ENCODE results near the gene SLC10A1. TPM values are rescaled to one million over a fixed set of nuclear protein-coding genes. Genes with fewer than 3 reads are reported as not detected.

Gene SLC10A1
- total RNA-seq, 1 experiment from 2014 or later: not detected

- H3K27ac ChIP-seq (ENCODE audit: low read depth, low read length, poor library complexity, severe bottlenecking): no peak overlapping the region
- no peaks in the 10 kb centered on the region for H3K36me3 ChIP-seq (ENCODE audit: insufficient read depth, low read length, poor library complexity, severe bottlenecking)
- no TSS peak for BruUV-seq (replicated peaks)
- POLR2A ChIA-PET (ENCODE audit: low non-redundant PET): no interaction called here
- DNase-seq (ENCODE audit: low spot score): no peak
- CTCF ChIA-PET: no interaction called here
- no peaks in the 10 kb centered on the region for H3K4me1 ChIP-seq (ENCODE audit: insufficient read depth, low read length, poor library complexity, severe bottlenecking)
- intact Hi-C loops (cut with micrococcal nuclease; ENCODE audit: unreplicated experiment): no loop called here
- H3K4me3 ChIP-seq (ENCODE audit: low read depth, low read length, poor library complexity, severe bottlenecking): no peak overlapping the region
- peaks cover 7% of the 10 kb centered on the region for H3K27me3 ChIP-seq (replicated peaks; ENCODE audit: insufficient read depth, low read depth, low read length, poor library complexity)
- no peaks in the 10 kb centered on the region for H3K9me3 ChIP-seq (ENCODE audit: low read depth, low read length, poor library complexity, severe bottlenecking)
- no peak for TF ChIP-seq EZH2 (IDR thresholded peaks at IDR 0.05; ENCODE audit: borderline replicate concordance, low read depth, low read length, poor library complexity, severe bottlenecking)
- TF ChIP-seq CTCF (conservative IDR thresholded peaks at IDR 0.05; ENCODE audit: low read depth, low read length): no peak
Observed at GRCh38 chr14:69808919-69809808, 12.1 kb upstream of the SLC10A1 start.

DNA sequence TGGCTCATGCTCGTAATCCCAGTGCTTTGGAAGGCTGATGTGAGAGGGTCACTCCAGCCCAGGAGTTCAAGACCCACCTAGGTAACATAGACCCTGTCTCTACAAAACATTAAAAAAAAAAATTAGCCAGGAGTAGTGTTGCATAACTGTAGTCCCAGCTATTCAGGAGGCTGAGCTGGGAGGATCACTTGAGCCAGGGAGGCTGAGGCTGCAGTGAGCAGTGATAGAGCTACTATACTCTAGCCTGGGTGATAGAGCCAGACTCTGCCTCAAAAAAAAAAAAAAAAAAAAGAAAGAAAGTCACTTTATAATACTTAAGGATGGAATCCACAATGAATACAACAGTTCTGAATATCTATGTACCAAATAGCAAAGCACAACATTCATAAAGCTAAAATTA, 10.2 kb upstream of the SLC10A1 start:
- no peak overlapping the region for H3K4me3 ChIP-seq (ENCODE audit: low read depth, low read length, poor library complexity, severe bottlenecking)
- no peaks in the 10 kb centered on the region for H3K9me3 ChIP-seq (ENCODE audit: low read depth, low read length, poor library complexity, severe bottlenecking)
- no TSS peak for BruUV-seq (replicated peaks)
- H3K4me1 ChIP-seq (ENCODE audit: insufficient read depth, low read length, poor library complexity, severe bottlenecking): no peaks in the 10 kb centered on the region
- POLR2A ChIA-PET (ENCODE audit: low non-redundant PET): no interaction called here
- intact Hi-C loops (cut with micrococcal nuclease; ENCODE audit: unreplicated experiment): no loop called here
- DNase-seq (ENCODE audit: low spot score): no peak
- CTCF ChIA-PET: interaction anchor here (0.7 kb wide), 1 partner anchor 224 kb away, joined by 5 read pairs; no protein-coding TSS in a partner anchor
- no peaks in the 10 kb centered on the region for H3K36me3 ChIP-seq (ENCODE audit: insufficient read depth, low read length, poor library complexity, severe bottlenecking)
- no peak overlapping the region for H3K27ac ChIP-seq (ENCODE audit: low read depth, low read length, poor library complexity, severe bottlenecking)
- no peak for TF ChIP-seq CTCF (conservative IDR thresholded peaks at IDR 0.05; ENCODE audit: low read depth, low read length)
- peaks cover 4% of the 10 kb centered on the region for H3K27me3 ChIP-seq (replicated peaks; ENCODE audit: insufficient read depth, low read depth, low read length, poor library complexity)

- ChIA-PET CTCF (no interaction called here), POLR2A (ENCODE audit: low non-redundant PET) (no interaction called here)
- H3K4me1 ChIP-seq (ENCODE audit: insufficient read depth, low read length, poor library complexity, severe bottlenecking): no peaks in the 10 kb centered on the region
- H3K27me3 ChIP-seq (replicated peaks; ENCODE audit: insufficient read depth, low read depth, low read length, poor library complexity): peaks cover 4% of the 10 kb centered on the region
- H3K4me3 ChIP-seq (ENCODE audit: low read depth, low read length, poor library complexity, severe bottlenecking): no peak overlapping the region
- BruUV-seq (replicated peaks): no TSS peak
- no peak for DNase-seq (ENCODE audit: low spot score)
- TF ChIP-seq CTCF (conservative IDR thresholded peaks at IDR 0.05; ENCODE audit: low read depth, low read length): no peak
- no peak for TF ChIP-seq EZH2 (IDR thresholded peaks at IDR 0.05; ENCODE audit: borderline replicate concordance, low read depth, low read length, poor library complexity, severe bottlenecking)
- intact Hi-C loops (cut with micrococcal nuclease; ENCODE audit: unreplicated experiment): no loop called here
- H3K27ac ChIP-seq (ENCODE audit: low read depth, low read length, poor library complexity, severe bottlenecking): no peak overlapping the region
- no peaks in the 10 kb centered on the region for H3K9me3 ChIP-seq (ENCODE audit: low read depth, low read length, poor library complexity, severe bottlenecking)
- no peaks in the 10 kb centered on the region for H3K36me3 ChIP-seq (ENCODE audit: insufficient read depth, low read length, poor library complexity, severe bottlenecking)
Observed at GRCh38 chr14:69804902-69805301, 7.9 kb upstream of the SLC10A1 start.

All from A673 (cell line).